Gastroesophageal sphincter (tissue), 3 donors: ENCODE results near the gene ADCY2.

Experiments
- CTCF ChIP-seq, 4 experiments: fragments of 200-600 bp in 2 of 4; fragments of 450-650 bp in 2 of 4; sonication (generic) in 1 of 4; IDR thresholded peaks; one replicate each; pipeline ENCODE4 v1.5.1; 2017 to 2019; ENCODE audit warnings: antibody characterized with exemption in 4 of 4, mild to moderate bottlenecking in 2 of 4, moderate library complexity in 2 of 4
- POLR2A ChIP-seq, 2 donors: fragments of 450-650 bp; IDR thresholded peaks; one replicate each; pipeline ENCODE4 v1.6.1; 2017; ENCODE audit warnings: antibody characterized with exemption in 2 of 2, mild to moderate bottlenecking in 2 of 2, moderate library complexity in 1 of 2
- POLR2AphosphoS5 ChIP-seq: sonication (generic); formaldehyde crosslinking; IDR thresholded peaks from one replicate; pipeline ENCODE4 v1.6.1; 2017; ENCODE audit warnings: antibody characterized with exemption

- TF ChIP-seq CTCF (IDR thresholded peaks at IDR 0.05) (no peak), POLR2AphosphoS5 (no peak), POLR2A (IDR thresholded peaks at IDR 0.05) (no peak)
Observed at GRCh38 chr5:7823594-7823993, 427.7 kb downstream of the ADCY2 start.
